ENCODE results near the gene AMPH. TPM values are rescaled to one million over a fixed set of nuclear protein-coding genes. Genes with fewer than 3 reads are reported as not detected.
A peak's percentile ranks its signal among the peaks of the same experiment; 100 is the strongest.
"Not testable (repeated sequence)": the region's sequence is repeated elsewhere in the genome, so short reads cannot be mapped to it uniquely, and the experiment has no call there.

Gene AMPH
- polyA plus RNA-seq, 1 donor = 20.0 TPM

- no peak for DNase-seq
These were observed 279.6 kb downstream of the AMPH start for GRCh38 chr7:38351601-38352000.

- not testable (repeated sequence) for DNase-seq
These were observed 280.4 kb downstream of the AMPH start for GRCh38 chr7:38350777-38351176.

- not testable (repeated sequence) for DNase-seq
These were observed 281.1 kb downstream of the AMPH start for GRCh38 chr7:38349869-38350583.

GRCh38 chr7:38349126-38349795, 281.9 kb downstream of the AMPH start:
- not testable (repeated sequence) for DNase-seq

GRCh38 chr7:38345299-38346172, 285.6 kb downstream of the AMPH start:
- DNase-seq = peak; percentile 26

- not testable (repeated sequence) for DNase-seq
These were observed 286.4 kb downstream of the AMPH start for GRCh38 chr7:38344741-38345140.

- not testable (repeated sequence) for DNase-seq
These were observed 289.0 kb downstream of the AMPH start for GRCh38 chr7:38342135-38342534.

GRCh38 chr7:38341172-38341705, 289.9 kb downstream of the AMPH start:
- not testable (repeated sequence) for DNase-seq

- no peak for DNase-seq
These were observed 291.0 kb downstream of the AMPH start for GRCh38 chr7:38339953-38340819.

- not testable (repeated sequence) for DNase-seq
These were observed 295.0 kb downstream of the AMPH start for GRCh38 chr7:38336148-38336515.

- peak; percentile 77 for DNase-seq
These were observed 295.6 kb downstream of the AMPH start for GRCh38 chr7:38335492-38336147.

GRCh38 chr7:38335128-38335491, 296.1 kb downstream of the AMPH start:
- DNase-seq = no peak

GRCh38 chr7:38334163-38334562, 297.0 kb downstream of the AMPH start:
- no peak for DNase-seq
